Stimulated activated CD4-positive, alpha-beta T cell treated with anti-CD3 and anti-CD28 coated beads, TNF-alpha, amount 100 ng/mL, for 24 hours (primary cell): ENCODE data around the gene MEGF11.

Experiments
- DNase-seq, 3 experiments: peaks; one replicate each; pipeline ENCODE4 v3.0.0-alpha.2; 2020; ENCODE audit warnings: low read depth in 3 of 3

Gene MEGF11

DNA sequence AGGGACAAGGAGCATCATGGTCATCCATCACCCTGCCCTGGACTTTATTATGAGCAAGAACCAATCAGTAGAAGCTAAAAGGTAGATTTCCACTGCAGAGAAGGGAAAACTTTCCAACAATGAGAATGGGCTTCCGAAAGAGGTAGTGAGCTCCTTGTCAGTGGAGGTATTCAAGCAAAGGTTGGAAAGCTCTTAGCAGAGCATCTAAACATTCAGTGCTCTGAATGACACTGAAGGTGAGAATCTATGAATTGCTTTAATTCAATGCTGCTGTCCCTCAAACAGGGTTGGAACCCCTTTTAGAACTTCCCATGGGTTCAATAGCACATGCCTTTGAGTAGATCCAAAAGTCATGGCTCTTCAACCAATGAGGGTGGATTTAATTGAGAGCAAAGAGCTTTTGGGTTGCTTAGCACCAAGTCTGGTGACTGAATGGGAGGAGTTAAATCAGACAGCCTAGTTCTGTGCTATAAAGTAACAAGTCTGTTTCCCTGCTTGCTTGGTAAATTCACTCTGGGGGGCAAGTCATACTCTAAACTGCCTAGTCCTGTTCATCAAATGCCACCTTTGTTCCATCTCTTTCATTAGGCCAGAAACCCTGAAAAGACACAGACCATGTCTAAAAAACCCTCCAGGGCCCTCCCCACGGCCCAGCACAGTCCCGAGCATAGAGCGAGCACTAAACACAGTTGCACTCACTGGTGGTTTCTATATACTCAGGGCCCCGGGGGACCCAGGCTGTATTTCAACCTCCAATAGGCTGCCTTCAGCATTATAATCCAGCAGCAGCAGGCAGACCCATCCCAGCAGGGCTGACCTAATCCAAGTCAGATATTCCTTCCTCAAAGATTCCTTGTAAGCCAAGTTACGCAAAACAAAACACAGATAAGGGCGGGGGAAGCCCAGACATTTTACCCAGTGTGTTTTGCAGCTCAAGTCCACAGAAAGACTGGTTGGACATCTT is 161.2 kb downstream of the MEGF11 start:
- DNase-seq = no peak

DNA sequence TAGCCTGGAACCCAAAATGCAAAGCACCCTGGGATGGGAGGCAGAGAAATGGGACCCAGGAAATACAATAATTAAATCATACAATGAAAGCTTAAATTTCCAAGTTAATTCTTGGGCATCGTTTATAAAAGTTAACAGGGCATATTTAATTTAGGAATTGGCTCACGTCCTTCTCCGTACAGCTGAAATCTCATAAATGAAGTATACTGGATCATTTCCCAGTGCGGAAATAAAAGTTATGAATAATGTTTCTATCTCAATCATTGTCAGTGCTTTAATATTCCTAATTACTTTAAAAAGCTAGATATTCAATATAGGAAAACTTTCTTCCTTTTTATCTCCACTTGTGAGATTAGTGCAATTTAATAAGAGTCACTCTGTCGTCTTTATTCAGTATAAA is 164.0 kb downstream of the MEGF11 start:
- DNase-seq = no peak

GRCh38 chr15:66089049-66089448 is 164.5 kb downstream of the MEGF11 start:
- no peak for DNase-seq

DNA sequence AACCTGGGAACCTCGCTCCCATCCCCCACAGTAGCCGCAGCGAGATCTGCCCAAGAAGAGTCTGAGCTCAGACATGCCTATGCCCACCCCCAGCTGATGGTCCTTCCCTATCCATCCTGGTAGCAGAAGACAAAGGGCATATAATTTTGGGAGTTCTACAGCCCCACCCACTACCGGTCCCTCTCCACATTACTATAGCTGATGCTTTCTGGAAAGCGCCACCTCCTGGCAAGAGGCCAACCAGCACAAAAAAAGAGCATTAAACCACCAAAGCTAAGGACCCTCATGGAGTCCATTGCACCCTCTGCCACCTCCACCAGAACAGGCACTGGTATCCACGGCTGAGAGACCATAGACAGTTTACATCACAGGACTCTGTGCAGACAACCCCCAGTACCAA is 168.4 kb downstream of the MEGF11 start:
- peak in 1 of 3 experiments; percentile 18 for DNase-seq

GRCh38 chr15:66084704-66085103 is 168.8 kb downstream of the MEGF11 start:
- DNase-seq = no peak

- DNase-seq = no peak
Observed at GRCh38 chr15:66080717-66081398, 172.7 kb downstream of the MEGF11 start.

- DNase-seq = no peak
Observed at GRCh38 chr15:66078929-66079275, 174.6 kb downstream of the MEGF11 start.

DNA sequence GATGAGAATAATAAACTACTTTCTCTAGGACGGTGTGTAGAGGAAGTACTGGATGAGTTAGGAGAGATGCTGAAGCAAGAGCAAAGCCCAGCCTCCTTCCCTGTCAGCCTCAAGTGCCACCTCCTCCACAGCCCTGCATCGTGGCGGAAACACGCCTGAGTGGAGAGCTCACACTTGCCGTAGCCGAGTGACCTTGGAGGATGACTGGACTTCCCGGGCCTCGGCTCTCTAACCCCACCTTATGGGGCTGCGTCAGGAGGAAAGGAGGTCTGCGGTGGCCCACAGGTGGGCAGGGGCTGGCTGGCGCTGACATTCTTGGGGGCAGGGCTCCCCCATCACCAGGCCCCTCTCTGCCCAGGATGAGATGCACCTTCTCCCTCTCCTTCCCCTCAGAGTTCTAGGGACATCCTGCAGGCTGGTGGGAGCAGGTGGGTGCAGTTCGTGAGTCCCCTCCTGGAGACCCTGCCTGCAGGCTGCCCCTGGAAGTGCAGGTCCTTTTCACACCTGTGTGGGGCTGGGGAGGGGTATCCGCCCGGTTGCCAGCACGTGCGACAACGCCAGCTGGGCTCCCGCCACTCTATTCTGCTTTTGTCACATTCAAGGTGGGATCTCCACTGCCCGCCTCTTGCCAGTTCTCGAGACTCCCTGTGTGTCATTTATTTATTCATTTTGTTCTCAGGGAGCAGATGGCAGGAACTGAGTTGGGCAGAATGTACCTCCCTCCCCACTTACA is 175.2 kb downstream of the MEGF11 start:
- DNase-seq = no peak

- no peak for DNase-seq
Observed at GRCh38 chr15:66077320-66077663, 176.3 kb downstream of the MEGF11 start.

DNA sequence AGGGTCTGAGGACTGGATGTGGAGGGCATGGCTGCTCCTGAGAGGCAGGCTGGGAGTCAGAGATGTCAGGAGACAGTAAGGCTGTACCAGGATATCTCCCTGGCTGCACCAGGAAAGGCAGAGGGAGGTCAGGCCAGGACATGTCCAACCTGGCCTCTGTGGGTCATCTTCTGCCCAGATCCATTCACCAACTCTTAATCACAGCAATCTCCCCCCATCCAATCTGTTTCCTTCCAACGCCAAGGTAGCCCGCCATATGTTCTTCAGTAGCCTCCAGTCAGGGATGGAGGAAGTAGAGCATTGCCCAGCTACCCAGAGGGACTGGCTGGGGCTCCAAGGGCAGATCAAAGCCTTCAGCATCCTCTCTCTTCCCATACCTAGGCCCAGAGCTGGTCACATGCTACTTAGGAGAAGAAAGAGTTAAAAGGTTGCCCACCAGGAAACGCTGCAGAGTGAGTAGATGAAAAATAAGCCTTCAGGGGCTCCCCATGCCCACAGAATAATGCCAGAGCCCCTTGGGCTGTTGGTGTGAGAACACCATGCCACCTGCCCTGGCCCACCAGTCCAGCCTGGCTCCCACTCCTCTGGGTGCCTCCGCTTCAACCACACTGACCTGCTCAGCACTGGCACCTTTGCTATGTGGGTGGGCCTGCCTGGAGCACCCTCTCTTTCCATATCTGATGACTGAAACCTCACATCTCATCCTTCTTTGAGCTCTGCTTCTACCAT is 176.8 kb downstream of the MEGF11 start:
- no peak for DNase-seq

- DNase-seq = no peak
Observed at GRCh38 chr15:66075947-66076346, 177.6 kb downstream of the MEGF11 start.

GRCh38 chr15:66072616-66073361 is 180.8 kb downstream of the MEGF11 start:
- DNase-seq = no peak

GRCh38 chr15:66071921-66072295 is 181.6 kb downstream of the MEGF11 start:
- no peak for DNase-seq

- DNase-seq = no peak
Observed at GRCh38 chr15:66071160-66071920, 182.2 kb downstream of the MEGF11 start.

DNA sequence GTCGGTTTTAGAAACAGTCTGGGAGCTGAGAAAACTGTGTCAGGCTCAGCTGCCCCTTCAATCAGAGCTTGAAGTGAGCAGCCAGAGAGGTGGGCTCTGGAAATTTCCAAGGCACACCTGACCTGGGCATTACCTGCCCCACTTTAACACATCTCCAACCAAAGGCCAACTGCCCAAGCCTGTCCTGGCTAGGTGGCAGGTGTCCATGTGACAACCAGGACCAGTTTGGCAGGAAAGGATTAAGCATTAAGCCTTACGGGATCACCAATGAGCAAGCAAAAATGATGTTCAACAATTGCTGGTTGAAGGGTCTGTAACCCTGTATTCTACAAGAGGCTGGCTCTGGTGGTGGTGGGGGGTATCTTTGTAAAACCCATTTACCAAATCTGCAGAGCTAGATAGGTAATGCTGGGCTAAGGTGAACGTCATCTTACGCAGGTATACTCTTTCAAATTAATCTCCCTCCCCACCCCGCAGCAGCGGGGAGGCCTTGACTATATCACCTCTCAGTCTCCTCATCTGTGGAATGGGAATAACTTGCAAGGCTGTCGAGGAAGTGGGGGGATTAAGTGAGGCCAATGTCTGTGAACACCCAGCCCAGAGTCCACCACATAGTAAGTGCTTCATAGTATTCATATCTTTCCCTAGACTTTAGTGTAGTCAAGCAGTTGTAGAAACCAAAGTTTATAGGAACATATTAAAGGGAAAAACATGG is 183.2 kb downstream of the MEGF11 start:
- DNase-seq = no peak

- DNase-seq = no peak
Observed at GRCh38 chr15:66069751-66070150, 183.8 kb downstream of the MEGF11 start.

DNA sequence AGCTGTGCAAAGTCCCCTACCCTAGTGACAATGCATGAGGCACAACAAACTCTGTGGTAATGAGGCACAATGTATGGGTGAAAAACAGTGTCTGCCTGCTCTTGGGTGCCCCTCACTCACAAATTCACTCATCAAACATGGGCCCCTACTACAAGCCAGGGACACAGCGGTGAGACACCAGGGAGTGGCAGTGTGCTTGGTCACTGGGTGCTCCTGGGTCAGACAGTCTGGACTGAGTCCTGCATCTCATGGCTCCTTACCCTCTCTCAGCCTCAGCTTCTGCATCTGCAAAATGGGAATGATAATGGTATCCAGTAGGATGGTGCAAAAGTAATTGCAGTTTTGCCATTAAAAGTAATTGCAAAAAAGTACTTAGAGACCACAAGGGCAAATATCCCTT is 184.7 kb downstream of the MEGF11 start:
- DNase-seq = no peak

GRCh38 chr15:66067687-66068086 is 185.9 kb downstream of the MEGF11 start:
- DNase-seq = no peak

- DNase-seq = no peak
Observed at GRCh38 chr15:66066481-66066880, 187.1 kb downstream of the MEGF11 start.

- no peak for DNase-seq
Observed at GRCh38 chr15:66066005-66066404, 187.5 kb downstream of the MEGF11 start.
